Measurements from ENCODE around the gene TOMM22.

DNA sequence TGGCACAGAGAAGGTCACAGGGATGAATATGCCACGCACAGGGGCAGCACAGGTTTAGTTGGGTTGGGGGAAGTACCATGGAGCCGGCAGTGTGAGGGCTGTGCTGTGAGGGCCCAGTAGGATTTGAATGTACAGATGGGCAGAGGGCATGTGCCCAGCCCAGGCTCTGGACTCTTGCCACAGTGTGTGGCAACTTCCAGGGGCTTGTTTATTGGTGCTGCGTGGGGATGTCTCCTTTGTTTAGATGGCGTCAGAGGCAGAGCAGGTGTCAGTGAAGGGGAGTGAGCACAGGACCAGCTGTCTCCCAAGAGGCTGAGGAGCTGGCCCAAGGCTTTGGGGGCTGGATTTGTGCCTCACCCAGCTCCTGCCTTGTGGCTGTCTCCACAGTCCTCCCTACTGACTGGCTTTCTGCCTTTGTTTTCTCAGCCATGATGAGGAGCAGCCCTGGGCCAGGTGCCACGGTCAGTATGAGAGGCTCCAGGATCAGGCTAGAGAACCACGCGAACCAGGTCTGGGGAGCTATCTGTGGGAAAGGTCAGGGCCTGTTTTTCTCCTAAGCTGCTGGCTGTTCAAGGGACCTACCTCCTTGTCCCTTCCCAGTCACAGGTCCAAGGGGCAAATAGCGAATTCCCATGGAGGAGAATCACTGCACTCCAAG is 52.1 kb downstream of the TOMM22 start:
- TF ChIP-seq POLR2AphosphoS5 (IDR thresholded peaks at IDR 0.05; ENCODE audit: low read depth, low read length) (no peak), SIN3A (IDR thresholded peaks at IDR 0.05; ENCODE audit: borderline replicate concordance, insufficient read depth, low read length) (no peak), TAF1 (IDR thresholded peaks at IDR 0.05; ENCODE audit: borderline replicate concordance, insufficient read depth, low read length) (no peak), FOXP2 (optimal IDR thresholded peaks at IDR 0.05; ENCODE audit: borderline replicate concordance, extremely low read depth, extremely low read length, insufficient read depth) (no peak)
- TF ChIP-seq, protein P1, sequence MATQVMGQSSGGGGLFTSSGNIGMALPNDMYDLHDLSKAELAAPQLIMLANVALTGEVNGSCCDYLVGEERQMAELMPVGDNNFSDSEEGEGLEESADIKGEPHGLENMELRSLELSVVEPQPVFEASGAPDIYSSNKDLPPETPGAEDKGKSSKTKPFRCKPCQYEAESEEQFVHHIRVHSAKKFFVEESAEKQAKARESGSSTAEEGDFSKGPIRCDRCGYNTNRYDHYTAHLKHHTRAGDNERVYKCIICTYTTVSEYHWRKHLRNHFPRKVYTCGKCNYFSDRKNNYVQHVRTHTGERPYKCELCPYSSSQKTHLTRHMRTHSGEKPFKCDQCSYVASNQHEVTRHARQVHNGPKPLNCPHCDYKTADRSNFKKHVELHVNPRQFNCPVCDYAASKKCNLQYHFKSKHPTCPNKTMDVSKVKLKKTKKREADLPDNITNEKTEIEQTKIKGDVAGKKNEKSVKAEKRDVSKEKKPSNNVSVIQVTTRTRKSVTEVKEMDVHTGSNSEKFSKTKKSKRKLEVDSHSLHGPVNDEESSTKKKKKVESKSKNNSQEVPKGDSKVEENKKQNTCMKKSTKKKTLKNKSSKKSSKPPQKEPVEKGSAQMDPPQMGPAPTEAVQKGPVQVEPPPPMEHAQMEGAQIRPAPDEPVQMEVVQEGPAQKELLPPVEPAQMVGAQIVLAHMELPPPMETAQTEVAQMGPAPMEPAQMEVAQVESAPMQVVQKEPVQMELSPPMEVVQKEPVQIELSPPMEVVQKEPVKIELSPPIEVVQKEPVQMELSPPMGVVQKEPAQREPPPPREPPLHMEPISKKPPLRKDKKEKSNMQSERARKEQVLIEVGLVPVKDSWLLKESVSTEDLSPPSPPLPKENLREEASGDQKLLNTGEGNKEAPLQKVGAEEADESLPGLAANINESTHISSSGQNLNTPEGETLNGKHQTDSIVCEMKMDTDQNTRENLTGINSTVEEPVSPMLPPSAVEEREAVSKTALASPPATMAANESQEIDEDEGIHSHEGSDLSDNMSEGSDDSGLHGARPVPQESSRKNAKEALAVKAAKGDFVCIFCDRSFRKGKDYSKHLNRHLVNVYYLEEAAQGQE (IDR thresholded peaks at IDR 0.05; ENCODE audit: insufficient read depth in 1 of 2, low read depth in 2 of 2, low read length in 2 of 2) = no peak

All from PFSK-1 (cell line).